ENCODE data around the gene GBX2. TPM values are rescaled to one million over a fixed set of nuclear protein-coding genes. Genes with fewer than 3 reads are reported as not detected.

The GBX2 gene
- total and polyA plus RNA-seq, 2 experiments from 2014 or later, result 0.99 to 1.3 TPM

GRCh38 chr2:236124182-236124893 is 43.8 kb downstream of the GBX2 start (continued):
- TF ChIP-seq ETS1 (IDR thresholded peaks at IDR 0.05), result no peak
- no peak for TF ChIP-seq ZNF462 (CRISPR knock-in tag; IDR thresholded peaks at IDR 0.05)
- TF ChIP-seq ZNF331 (CRISPR knock-in tag; IDR thresholded peaks at IDR 0.05; ENCODE audit: low read depth), result no peak
- TF ChIP-seq STAT1 (IDR thresholded peaks at IDR 0.05; ENCODE audit: unreplicated experiment), result no peak
- TF ChIP-seq EZH2 (IDR thresholded peaks at IDR 0.05; ENCODE audit: low read depth, unreplicated experiment), result no peak
- no peak for TF ChIP-seq ZNF114 (CRISPR knock-in tag; IDR thresholded peaks at IDR 0.05)
- TF ChIP-seq NANOG (IDR thresholded peaks at IDR 0.05; ENCODE audit: borderline replicate concordance), result no peak

GRCh38 chr2:236123716-236124115 is 44.5 kb downstream of the GBX2 start:
- peaks cover 15% of the 10 kb centered on the region for H3K27me3 Mint-ChIP-seq (ENCODE audit: insufficient read depth, low read depth, poor library complexity)
- DNase-seq (ENCODE audit: low spot score), result no peak
- no peak overlapping the region for H3K4me3 Mint-ChIP-seq

More at GRCh38 chr2:236123716-236124115, 44.5 kb downstream of the GBX2 start:
- H3K4me1 ChIP-seq (ENCODE audit: insufficient read depth), result peaks cover 2% of the 10 kb centered on the region
- ATAC-seq, result no peak
- H3K4me2 ChIP-seq, result no peak overlapping the region
- Mint-ChIP-seq H3K27ac (no peak overlapping the region), H3K4me1 (peaks cover 34% of the 10 kb centered on the region), H3K9me3 (no peaks in the 10 kb centered on the region; the same call in 2 of the 3 replicates), H3K36me3 (ENCODE audit: low read depth) (peaks cover 3% of the 10 kb centered on the region; the same call in 1 of the 3 replicates)
- no peak overlapping the region for H2AFZ ChIP-seq
- 0 out of 2 replicates have a peak, but pooled peaks cover 4% of the 10 kb centered on the region for H3F3A ChIP-seq (replicated peaks; ENCODE audit: low read depth)
- no peak for TF ChIP-seq JUNB (IDR thresholded peaks at IDR 0.05; ENCODE audit: unreplicated experiment)
- TF ChIP-seq EZH2 (IDR thresholded peaks at IDR 0.05; ENCODE audit: low read depth, unreplicated experiment), result no peak
- no peak for TF ChIP-seq NANOG (IDR thresholded peaks at IDR 0.05; ENCODE audit: borderline replicate concordance)
- TF ChIP-seq ZNF331 (CRISPR knock-in tag; IDR thresholded peaks at IDR 0.05; ENCODE audit: low read depth), result no peak
- no peak for TF ChIP-seq ZNF114 (CRISPR knock-in tag; IDR thresholded peaks at IDR 0.05)
- TF ChIP-seq CTCF (conservative IDR thresholded peaks at IDR 0.05; ENCODE audit: low read depth in 2 of 2), result no peak
- H3K4me3 ChIP-seq, result no peak overlapping the region
- peaks cover 6% of the 10 kb centered on the region; the same call in 1 of the 2 replicates for H3K27me3 ChIP-seq (ENCODE audit: insufficient read depth)
- no peak overlapping the region for H3K27ac ChIP-seq (ENCODE audit: low read depth)
- peaks cover 5% of the 10 kb centered on the region; the same call in 1 of the 2 replicates for H4K20me1 ChIP-seq (replicated peaks; ENCODE audit: insufficient read depth)
- H3K79me2 ChIP-seq (replicated peaks; ENCODE audit: insufficient read depth), result no peaks in the 10 kb centered on the region
- H3K9me2 ChIP-seq (ENCODE audit: insufficient read depth), result no peaks in the 10 kb centered on the region
- H3K36me3 ChIP-seq (ENCODE audit: insufficient read depth), result no peaks in the 10 kb centered on the region
